GM23338 (cell line): ENCODE measurements around the gene WRNIP1.

ENCODE experiments used
- CREB1 ChIP-seq: fragments of 250-450 bp; sonication (Bioruptor Pico); IDR thresholded peaks from 2 replicates; pipeline ENCODE4 v1.5.0; 2020; ENCODE audit warnings: low read depth, mild to moderate bottlenecking, moderate library complexity
- CTCF ChIP-seq, 2 experiments: fragments of 200-600 bp in 1 of 2; sonication (generic) in 1 of 2; conservative IDR thresholded peaks; 2 replicates each; pipeline versions ENCODE4 v1.5.1 to v1.6.1; 2016 to 2017; ENCODE audit warnings: antibody characterized with exemption in 2 of 2, low read depth in 2 of 2, mild to moderate bottlenecking in 2 of 2, moderate library complexity in 1 of 2
- EZH2 ChIP-seq: fragments of 200-600 bp; sonication (generic); IDR thresholded peaks from one replicate; pipeline ENCODE4 v1.8.0; 2017; ENCODE audit warnings: antibody characterized with exemption, mild to moderate bottlenecking, low read depth; ENCODE audit not compliant: unreplicated experiment
- EZH2phosphoT487 ChIP-seq: fragments of 200-600 bp; sonication (generic); IDR thresholded peaks from one replicate; pipeline ENCODE4 v1.8.1; 2018; ENCODE audit warnings: antibody characterized with exemption; ENCODE audit not compliant: unreplicated experiment
- POLR2AphosphoS5 ChIP-seq: IDR thresholded peaks from 2 replicates; pipeline ENCODE4 v1.6.1; 2016; ENCODE audit warnings: antibody characterized with exemption, low read depth
- REST ChIP-seq: IDR thresholded peaks from one replicate; pipeline ENCODE4 v1.6.1; 2018; ENCODE audit warnings: antibody characterized with exemption; ENCODE audit not compliant: unreplicated experiment
- ZNF331 ChIP-seq: fragments of 250-450 bp; sonication (Bioruptor Pico); IDR thresholded peaks from 2 replicates; pipeline ENCODE4 v1.5.0; 2020; ENCODE audit warnings: low read depth, mild to moderate bottlenecking, moderate library complexity

- TF ChIP-seq POLR2AphosphoS5 = no peak
- no peak for TF ChIP-seq REST
- TF ChIP-seq EZH2 = no peak
- no peak for TF ChIP-seq CTCF (conservative IDR thresholded peaks at IDR 0.05; ENCODE audit: low read depth in 2 of 2)
- TF ChIP-seq CREB1 (CRISPR knock-in tag) = no peak
- TF ChIP-seq ZNF331 (CRISPR knock-in tag) = no peak
- no peak for TF ChIP-seq EZH2phosphoT487
These were observed 47.5 kb downstream of the WRNIP1 start for GRCh38 chr6:2812695-2813094.
